ENCODE results near the gene DAB1.
"Not testable (repeated sequence)": the region's sequence is repeated elsewhere in the genome, so short reads cannot be mapped to it uniquely, and the experiment has no call there.

The DAB1 gene

DNA sequence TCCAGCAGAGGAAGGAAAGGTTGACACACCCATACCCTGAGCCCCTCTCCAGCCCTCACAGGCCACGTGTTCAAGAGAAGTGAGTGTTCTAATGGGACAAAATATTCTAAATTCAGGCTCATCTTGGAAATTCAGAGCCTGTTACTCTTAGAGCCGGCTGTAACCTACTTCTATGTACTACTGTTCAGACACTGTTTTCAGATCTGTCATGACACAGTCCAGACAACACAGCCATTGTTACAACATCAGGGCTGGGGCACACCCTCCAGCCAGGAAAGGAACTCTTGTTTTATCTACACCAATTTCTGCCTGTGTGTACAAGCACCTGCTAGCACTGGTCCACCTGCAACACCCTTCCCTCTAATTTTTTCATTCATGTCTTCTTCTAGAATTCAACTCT, 312.7 kb downstream of the DAB1 start:
- DNase-seq = no peak

DNA sequence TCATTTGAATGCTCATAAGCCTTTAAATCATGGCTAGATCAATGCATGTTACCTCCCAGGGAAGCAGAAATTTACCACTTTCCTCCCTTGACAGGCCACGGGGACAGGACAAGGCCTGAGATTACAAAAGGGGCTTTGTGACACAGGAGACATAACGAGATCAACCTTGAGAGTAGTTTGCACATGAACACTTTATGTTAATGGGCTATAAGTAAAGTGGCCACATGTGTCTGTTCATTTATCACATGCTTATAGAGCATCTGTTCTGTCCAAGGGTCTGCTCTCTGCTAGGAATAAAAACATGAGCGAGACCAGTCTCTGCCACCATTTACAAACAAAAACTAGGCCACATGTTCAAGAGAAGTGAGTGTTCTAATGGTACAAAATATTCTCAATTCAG, 314.0 kb downstream of the DAB1 start:
- DNase-seq = no peak

DNA sequence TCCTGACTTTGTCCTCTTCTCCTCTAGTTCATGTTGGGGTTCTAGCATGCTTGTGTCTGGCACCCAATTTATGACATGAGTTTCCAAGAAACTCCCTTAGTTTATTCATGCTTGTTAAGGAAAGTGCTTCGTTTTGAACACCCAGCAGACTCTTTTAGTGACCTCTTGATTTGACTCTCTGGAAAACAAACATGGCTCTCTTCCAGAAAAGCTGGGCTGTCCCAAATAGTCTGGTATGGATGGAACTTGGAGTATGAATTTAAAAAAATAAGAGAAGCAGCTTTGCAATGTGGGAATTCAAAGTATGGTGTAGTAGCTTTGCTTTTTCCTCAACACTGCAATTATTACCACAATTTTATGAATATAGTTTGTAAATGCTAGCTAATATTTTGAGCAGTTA, 314.6 kb downstream of the DAB1 start:
- DNase-seq = no peak

DNA sequence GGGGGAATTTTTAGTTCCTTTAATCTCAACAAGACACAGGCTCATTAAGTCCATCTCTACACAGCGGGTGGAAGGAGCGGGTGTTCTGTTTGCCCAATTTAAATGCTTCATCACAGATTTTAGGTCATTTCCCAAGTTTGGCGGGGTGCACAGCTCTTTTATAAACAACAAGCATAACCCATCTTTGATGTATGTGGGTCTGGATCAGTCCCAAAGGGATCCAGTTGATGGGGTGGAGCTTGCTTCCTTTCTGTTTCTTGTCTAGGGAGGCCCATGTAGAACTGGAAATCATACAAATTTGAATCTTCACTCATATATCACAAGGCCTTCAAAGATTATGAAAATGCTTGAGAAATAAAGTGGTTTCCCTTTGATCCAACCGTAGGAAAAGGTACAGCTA, 317.6 kb downstream of the DAB1 start:
- no peak for DNase-seq

DNA sequence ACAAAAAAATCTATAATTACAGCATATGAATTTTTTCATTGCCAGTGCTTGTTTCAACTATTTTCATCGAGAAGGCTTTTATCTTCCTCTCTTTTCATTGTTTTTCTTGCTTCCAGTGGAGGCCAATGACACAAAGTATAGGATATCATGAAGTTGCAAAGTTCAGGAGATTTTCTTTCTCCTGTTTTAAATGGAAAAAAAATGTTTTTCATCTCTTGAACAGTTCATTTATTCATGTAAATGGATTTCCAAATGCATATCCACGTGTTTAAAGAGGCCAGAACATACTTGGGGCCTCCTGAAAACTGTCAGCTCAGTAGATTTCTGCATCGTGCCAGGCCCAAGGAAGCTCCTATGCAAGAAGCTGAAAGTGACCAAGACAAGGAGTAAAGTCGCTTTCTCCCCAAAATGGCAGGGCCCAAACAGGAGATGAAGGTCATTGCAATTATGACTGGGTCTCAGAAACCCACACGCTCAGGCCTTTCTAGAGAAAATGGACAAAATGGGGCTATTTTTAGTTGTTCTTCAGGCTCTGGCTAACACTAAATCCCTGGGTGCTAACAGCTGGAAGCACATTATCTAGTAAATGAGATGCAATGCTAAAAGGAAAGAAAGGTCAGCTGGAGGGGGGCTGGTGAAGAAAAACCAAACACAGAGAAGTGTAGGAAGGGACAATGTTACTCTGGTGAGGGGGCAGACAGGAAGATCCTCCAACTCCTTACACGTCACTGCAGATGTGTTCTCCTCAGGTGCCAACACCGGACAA, 321.1 kb downstream of the DAB1 start:
- DNase-seq = no peak

DNA sequence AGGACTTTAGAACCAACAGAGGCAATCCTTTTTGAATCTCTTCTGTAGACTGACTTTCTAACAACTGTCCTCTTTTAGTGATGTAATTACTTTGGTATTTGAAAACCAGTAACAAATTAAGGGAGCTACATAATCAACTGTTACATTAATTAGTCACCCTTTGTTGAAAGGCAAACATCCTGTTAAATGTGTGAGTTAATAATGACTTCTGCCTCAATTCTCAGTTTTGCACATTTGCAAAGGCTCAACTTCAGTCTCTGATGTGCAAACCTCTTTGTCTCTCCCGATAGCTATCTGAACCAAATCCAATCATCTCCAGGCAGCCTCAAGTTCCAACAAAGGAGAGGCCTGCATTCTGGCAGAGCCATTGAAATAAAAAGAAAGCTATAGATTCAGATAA, 322.7 kb downstream of the DAB1 start:
- no peak for DNase-seq

DNA sequence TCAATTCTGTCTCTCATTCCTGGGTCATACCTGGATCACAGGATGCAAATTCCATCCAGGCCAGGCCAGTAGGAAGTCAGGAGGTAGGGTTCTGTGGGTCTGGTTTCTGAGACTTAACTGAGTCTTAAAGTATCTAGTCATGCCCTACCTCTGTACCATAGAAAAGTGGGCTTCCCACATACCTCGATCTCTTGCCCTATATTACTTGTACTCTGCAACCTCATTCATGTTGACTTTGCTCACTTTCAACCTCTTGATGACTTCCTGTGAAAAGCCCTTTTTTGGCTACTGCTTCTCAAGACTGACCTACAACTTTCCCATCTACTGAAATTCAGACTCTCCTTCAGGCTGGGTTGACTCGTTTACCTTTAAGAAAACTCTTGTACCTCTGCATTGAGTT, 329.1 kb downstream of the DAB1 start:
- DNase-seq = no peak

DNA sequence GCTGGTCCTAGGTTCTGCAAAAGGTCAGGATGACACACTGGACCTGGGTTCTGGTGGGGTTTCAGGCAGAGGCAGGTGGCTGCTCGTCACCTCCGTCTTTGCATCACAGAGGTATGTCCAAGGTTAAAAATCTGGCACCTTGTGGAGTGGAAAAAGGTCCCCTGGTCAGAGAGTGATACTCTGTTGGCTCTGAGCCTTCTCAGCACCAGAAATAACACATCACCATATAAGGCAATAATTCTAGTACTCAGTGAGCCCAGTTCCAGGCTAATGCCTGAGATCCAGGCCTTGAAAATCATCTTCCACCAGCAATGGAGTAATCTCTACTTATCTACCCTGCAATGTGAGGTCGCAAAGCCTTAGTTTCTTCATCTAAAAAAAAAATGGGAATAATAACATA, 330.7 kb downstream of the DAB1 start:
- no peak for DNase-seq

DNA sequence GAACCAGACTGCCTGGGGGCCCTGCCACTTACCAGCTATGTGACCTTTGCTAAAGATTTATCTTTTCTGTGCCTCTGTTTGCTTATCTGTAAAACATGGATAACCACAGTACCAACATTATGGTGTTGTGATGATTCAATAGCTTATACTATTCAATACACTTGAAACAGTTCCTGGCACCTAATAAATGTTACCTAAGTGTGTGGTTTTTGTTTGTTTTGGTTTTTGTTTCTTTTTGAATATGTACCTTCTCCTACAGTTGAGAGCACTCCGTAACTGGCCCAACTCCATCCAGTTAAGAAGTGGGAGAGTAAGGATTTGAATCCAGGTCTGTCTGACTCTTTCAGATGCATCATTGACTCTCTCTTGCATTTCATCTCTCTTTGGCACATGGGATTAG, 332.2 kb downstream of the DAB1 start:
- no peak for DNase-seq

DNA sequence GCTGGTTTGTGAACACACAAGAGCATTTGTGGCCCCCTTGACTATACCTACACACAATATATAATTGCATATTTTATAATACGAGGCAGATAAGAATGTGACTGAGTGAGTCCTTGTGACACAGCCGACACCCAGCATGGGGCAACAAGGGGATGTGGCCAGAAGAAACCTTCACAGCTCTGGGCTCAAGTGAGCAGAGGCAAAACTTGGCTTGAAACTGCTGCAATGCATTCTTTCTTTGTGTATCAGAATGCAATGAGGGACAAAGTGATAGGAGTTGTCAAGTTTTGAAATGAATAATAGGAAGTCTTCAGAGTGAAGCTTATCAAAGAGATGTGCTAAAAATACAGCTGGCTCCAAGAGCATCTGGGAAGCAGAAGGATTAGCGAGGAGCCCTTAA, 334.0 kb downstream of the DAB1 start:
- DNase-seq = no peak

DNA sequence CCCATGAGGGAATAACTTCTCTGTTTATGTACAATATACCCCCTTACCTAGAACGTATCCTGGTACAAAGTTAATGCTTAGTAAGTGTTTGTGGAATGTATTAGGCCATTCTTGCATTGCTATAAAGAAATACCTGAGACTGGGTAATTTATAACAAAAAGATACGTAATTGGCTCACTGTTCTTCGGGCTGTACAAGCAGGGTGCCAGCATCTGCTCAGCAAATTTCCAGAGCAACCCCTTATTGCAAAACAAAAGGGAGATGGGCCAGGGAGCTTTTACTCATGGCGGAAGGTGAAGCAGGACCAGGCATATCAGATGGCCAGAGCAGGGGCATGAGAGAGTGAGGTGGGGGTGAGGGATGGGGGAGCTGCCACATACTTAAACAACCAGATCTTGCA, 334.6 kb downstream of the DAB1 start:
- no peak for DNase-seq

DNA sequence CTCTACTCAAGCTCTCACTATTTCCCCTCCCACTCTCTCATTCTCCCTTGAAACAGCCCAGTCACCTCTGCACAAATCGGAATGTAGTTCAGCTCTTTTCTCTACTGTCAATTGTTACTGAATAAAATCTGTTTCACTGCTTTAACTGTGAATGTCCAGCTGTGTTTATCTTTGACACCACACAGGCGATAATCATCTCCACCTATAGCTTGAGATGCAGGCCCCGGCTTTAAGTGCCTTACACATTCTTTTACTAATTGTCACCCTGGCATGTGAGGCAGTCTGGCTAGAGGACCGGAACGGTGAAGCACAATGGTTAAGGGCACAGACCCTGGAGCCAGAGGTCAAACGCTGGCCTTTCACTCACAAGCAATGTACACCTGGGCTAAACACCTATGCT, 335.2 kb downstream of the DAB1 start:
- no peak for DNase-seq

DNA sequence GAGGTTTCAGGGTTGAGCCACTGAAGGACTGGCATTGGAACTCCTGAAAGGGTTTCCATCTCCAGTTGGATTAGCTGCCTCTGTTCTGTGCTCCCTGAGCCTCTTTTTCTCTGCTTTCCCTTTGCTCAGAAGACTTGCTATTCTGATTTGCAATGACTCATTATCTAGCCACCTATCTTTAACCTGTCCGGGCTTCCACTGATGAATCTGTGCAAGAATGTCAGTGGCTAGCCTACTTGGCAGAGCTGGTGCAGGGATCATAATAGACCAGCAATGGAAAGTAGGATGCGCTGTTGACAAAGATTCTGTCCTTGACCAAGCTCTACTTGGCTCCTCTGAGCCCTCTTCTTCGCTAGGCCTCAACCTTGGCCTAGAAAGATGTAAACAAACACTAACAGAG, 336.2 kb downstream of the DAB1 start:
- not testable (repeated sequence) for DNase-seq

DNA sequence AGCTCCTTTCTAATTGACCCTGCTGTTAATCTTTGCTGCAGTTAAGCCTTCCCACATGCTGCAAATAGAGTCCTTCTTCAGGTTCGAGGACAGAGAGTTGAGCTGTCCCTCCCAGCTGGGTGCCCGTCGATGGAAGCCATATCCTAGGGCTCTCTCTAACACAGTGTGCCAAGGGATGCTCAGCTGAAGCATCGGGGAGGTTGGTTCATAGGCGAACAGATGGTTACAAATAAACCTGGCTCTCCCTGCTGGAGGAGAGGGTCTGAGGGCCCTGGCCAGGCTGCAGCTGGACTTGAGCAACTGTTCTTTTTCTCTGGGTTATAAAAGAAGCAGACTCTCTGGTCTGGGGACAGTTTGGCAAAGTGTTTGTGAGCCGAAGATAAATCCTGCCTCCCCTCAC, 337.7 kb downstream of the DAB1 start:
- no peak for DNase-seq

DNA sequence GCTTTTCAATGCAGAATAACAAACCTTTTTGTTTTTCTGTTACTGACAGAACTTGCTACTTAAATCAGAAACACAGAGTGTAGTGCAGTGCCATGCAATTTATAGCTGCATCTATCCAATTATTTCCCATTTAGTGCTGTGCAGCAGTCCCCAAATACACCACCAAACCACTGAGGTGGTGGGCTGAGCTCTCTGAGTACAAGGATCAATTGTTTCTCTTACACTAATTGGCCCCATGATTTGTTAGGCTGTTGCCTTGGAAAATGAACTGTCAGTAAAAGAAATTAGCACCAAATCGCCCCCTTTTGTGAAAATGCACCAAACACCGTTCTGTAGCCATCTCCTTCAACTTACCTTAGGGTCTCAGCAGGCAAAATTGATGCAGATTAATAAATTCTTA, 339.2 kb downstream of the DAB1 start:
- DNase-seq = no peak

DNA sequence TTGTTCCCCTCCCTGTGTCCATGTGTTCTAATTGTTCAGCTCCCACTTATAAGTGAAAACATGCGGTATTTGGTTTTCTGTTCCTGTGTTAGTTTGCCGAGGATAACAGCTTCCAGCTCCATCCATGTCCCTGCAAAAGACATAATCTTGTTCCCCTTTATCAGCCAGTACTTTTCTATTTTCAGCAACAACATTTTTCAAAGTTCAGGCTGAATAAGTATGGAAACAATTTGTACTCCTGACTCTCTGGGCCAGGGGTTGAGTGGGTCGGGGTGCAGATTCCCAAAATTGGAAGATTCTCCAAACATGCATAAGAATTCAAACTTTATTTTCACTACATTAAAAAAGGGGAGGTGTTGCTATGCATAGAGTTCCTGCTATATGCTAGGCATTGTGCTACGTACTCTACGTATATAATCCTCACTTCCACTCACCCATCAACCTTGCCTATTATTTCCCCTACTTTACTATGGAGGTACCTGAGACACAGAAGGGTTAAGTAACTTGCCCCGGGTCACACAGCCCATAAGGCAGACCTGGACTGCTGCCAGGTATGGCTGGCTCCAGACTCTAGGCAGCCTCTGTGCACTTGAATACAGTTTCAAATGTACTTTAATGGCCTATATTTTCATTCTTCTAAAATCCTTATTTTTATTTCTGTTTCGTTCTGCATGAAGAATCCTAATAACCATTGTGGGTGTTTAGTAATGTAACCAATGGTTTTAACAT, 341.0 kb downstream of the DAB1 start:
- no peak for DNase-seq

DNA sequence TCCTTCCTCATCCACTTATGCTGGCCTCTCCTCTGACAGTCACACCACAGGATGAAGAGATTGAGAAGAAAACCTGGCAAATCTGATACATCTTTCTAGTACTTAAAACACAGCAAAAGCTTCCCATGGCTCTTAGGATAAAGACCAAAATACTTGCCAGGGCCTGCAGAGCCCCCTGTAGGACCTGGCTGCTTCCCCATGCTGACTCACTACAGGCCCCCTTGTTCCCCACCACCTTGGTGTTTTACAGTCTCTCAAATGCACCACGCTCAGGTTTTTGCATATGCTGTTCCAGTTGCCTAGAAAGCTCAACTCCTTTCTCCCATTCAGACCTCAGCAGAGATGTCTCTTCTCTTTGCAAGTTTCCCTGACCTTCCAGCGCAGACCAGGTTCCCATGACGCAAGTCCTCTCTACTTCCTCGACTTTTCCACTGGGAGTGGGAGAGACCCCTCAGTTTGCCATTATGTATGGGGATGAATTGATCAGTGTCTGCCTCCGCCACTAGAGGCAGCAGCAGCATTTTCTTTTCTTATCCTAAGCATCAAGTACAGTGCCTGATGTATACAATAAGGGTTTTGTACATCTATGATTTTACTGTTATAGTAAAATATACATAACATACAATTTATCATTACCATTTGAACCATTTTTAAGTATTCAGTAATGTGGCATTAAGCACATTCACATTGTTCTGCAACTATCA, 344.3 kb downstream of the DAB1 start:
- peak; percentile 37 for DNase-seq

DNA sequence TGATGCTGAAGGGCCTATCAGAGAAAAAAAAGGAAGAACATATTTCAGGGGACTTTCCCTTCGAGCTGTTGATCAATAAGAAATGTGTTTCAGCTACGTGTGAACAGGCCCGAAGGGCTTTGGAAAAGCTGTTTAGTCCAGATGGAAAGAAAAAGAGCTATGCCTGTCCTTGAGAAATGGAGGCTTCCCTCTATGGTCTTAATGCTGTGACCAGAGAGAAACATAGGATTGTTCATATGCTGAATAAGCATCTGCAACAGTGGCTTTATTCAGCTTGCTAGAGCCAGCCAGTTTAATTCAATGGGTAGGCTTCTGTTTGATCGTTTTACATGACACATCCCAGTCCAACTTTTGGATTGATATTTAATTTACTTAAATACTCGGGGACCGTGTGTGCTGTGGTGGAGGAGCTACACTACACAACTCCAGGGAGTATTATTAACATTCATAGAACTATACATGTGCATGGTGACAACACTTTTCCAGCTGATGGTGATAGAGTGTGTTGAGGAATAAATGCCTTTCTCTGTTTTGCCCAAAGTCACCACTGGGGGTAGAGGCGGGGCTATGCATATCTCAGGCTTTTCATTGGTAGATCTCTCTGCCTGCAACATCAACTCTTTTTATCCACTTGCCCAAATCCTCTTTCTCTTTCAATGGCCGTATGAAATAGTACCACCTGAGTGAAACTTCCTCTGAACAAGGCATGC, 351.3 kb downstream of the DAB1 start:
- peak; percentile 33 for DNase-seq

DNA sequence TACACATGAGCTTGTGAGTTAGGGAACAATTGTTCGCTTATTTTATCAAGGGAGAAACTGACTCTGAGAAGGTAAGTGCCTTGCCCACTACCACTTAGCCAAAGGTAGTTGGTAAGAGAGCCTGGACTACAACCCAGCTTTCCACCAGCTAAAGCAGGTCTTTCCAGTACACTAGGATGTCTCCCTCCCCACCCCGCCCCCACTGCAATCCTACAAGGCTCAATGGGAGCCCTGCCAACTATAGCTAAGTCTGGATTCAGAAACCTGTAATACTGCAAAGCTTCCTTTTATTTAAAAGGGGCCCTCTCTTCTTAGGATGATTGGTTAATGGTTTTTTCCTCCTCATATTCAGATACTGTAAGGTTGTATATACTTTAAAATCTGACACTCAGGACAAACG, 356.0 kb downstream of the DAB1 start:
- DNase-seq = peak; percentile 32

DNA sequence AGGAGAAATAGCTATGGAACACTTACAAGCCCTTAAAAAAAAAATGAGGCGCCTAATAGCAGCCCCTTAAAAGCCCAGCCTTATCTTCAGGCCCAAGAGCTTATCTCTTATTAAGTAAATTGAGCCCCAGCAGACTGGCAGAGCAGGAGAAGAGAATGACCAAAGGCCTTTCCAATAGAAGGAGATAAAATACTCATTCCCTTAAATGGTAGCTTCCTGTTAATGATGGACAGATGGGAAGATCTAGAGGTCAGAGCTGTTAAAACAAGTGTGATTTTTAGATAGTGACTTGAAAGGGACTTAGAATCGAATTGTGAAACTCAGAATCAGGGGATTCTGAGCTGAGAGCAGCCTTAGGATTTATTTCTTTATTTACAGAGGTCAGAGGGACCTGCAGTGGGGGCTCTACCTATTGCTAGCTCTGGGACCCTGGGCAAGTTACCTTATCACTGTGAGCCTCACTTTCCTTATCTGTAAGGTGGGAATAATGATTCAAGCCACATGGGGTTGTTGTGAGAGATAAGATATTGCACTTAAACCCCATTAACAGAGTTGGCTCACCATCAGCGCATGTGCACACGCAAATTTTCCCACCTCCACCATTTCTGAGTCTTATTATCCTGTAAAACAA, 356.8 kb downstream of the DAB1 start:
- DNase-seq = no peak

DNA sequence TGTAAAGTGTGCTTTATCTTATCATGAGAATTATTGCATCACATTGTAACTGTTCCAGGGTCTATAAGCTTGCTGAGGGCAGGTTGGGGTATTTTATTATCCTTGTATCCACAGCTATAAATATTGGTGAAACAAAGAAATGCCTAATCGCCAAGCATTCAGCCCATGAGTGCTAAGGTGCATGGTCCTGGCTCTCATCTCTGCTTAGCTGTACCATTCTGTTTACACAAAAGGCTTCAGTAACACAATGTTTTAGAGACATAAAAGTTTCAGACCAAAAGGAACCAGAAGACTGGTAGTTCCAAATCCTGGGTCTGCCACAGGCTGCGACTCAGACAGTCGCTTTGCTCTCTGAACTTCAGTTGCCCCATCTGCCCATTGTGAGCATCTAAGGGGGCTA, 358.4 kb downstream of the DAB1 start:
- DNase-seq = no peak

DNA sequence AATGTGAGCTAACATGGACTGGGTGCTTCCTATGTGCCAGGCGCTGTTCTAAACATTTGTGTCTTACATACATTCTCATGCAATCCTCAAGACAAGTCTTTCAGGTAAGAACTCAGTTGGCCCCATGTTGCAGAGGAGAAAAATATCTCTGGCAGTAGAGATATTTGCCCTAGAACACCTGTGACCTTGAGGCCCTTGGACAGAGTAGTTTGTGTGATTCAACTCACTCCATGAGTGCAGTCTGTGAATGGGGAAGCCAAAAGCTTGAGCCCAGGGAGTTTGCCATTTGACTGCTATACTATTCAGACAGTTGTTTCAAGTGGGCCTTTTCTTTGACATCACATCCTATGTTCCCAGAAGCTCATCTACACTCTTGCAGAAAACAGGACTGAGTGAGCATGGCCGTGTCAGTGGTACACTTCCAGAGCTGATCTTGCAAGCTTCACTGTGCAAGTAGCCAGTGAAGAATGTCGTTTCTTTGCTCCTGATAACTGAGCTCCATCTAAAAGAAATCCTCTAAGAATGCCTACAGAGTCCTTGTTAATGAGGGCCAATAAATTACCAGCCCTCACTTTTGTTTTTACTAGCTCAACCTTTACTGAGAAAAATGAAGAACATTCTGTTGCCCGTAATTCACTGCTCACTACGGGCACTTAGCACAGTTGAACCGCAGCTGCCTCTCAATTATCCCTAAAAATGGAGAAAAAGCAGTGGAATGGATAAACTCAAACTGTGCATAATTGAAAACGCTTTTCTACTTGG, 359.3 kb downstream of the DAB1 start:
- DNase-seq = no peak

Measured in DMS53 (cell line).